H1 (cell line): ENCODE measurements around the gene TFF3. TPM values are rescaled to one million over a fixed set of nuclear protein-coding genes. Genes with fewer than 3 reads are reported as not detected.

Experiments
- JUND ChIP-seq: IDR thresholded peaks from 2 replicates; pipeline ENCODE4 v1.6.1; 2011; ENCODE audit warnings: mild to moderate bottlenecking, improper control_type of control experiment, low read length
- NANOG ChIP-seq: IDR thresholded peaks from 2 replicates; pipeline ENCODE4 v1.6.1; 2011; ENCODE audit warnings: low read length, low read depth, mild to moderate bottlenecking, inconsistent platforms; ENCODE audit not compliant: insufficient read depth, poor library complexity, severe bottlenecking
- POLR2A ChIP-seq, 2 experiments: IDR thresholded peaks; 1 replicate in 1 of 2; 2 replicates in 1 of 2; pipeline ENCODE4 v1.6.1; 2011; ENCODE audit warnings: low read depth in 2 of 2, low read length in 2 of 2, mild to moderate bottlenecking in 2 of 2; ENCODE audit errors: control extremely low read depth in 1 of 2
- SP2 ChIP-seq: IDR thresholded peaks from 2 replicates; pipeline ENCODE4 v1.6.1; 2012; ENCODE audit warnings: mild to moderate bottlenecking, low read length, inconsistent platforms
- SP4 ChIP-seq: IDR thresholded peaks from 2 replicates; pipeline ENCODE4 v1.6.1; 2012; ENCODE audit warnings: low read length, inconsistent platforms
- TEAD4 ChIP-seq: IDR thresholded peaks from 2 replicates; pipeline ENCODE4 v1.6.1; 2012; ENCODE audit warnings: low read depth, low read length, inconsistent platforms, mixed read lengths
- ZNF274 ChIP-seq: IDR thresholded peaks from 2 replicates; pipeline ENCODE4 v1.7.0; 2012; ENCODE audit warnings: low read length, borderline replicate concordance; ENCODE audit errors: extremely low read depth
- polyA plus RNA-seq, 7 experiments: library from polyadenylated mRNA; depleted of rRNA in 3 of 7; stranded (reverse) in 5 of 7; unstranded in 2 of 7; fragments of >200 nt in 5 of 7; fragments of 200-250 nt in 2 of 7; gene quantifications; 1 replicate in 5 of 7; 2 replicates in 1 of 7; 4 replicates in 1 of 7; pipeline versions ENCODE4 v1.2.1 to v1.2.3, GENCODE V29; 2011 to 2013; ENCODE audit warnings: missing spikeins in 2 of 7, mixed read lengths in 2 of 7
- total RNA-seq: library from RNA; stranded (reverse); fragmentation: NEBNext Ultra II Directional; extraction: Animal tissue kit (Norgen Biotek cat#: 25700); gene quantifications from 2 replicates; pipeline ENCODE4 v1.2.1, GENCODE V29; 2021

The TFF3 gene
- total and polyA plus RNA-seq, 2 of the 8 experiments (the other 6 are each of a cell fraction or from before 2014, with no cell fraction given) = 1.7 to 6.7 TPM

GRCh38 chr21:42291751-42292562, 23.3 kb downstream of the TFF3 start (continued):
- no peak for TF ChIP-seq NANOG
- no peak for TF ChIP-seq TEAD4
- TF ChIP-seq SP4 = no peak
- no peak for TF ChIP-seq POLR2A (IDR thresholded peaks at IDR 0.05; ENCODE audit: control extremely low read depth in 1 of 2, low read depth in 2 of 2, low read length in 2 of 2)
- no peak for TF ChIP-seq ZNF274
- no peak for TF ChIP-seq SP2
- no peak for TF ChIP-seq JUND
